Left ventricle myocardium inferior (tissue), 1 donor: Measurements from ENCODE around the gene DACH1. TPM values are rescaled to one million over a fixed set of nuclear protein-coding genes. Genes with fewer than 3 reads are reported as not detected.

Source experiments
- DNase-seq: peaks from one replicate; pipeline ENCODE4 v3.0.0-alpha.2; 2020
- H3K27ac ChIP-seq: fragments of 200-600 bp; replicated peaks from 2 replicates; pipeline ENCODE4 v1.8.0; 2021
- H3K27me3 ChIP-seq: fragments of 200-600 bp; 2 replicates; pipeline ENCODE4 v1.8.0; 2021; ENCODE audit warnings: low read depth
- H3K36me3 ChIP-seq: fragments of 200-600 bp; 2 replicates; pipeline ENCODE4 v1.8.0; 2021
- H3K4me1 ChIP-seq: fragments of 200-600 bp; 2 replicates; pipeline ENCODE4 v1.8.0; 2021
- H3K4me3 ChIP-seq: fragments of 200-600 bp; 2 replicates; pipeline ENCODE4 v1.8.0; 2021; ENCODE audit warnings: mild to moderate bottlenecking, moderate library complexity
- H3K9me3 ChIP-seq: fragments of 200-600 bp; replicated peaks from 2 replicates; pipeline ENCODE4 v1.8.0; 2021
- CTCF ChIP-seq: fragments of 200-600 bp; IDR thresholded peaks from 2 replicates; pipeline ENCODE4 v1.8.0; 2021; ENCODE audit warnings: antibody characterized with exemption, mild to moderate bottlenecking, borderline replicate concordance
- intact Hi-C: fragments of 100-400 bp; cut with micrococcal nuclease; formaldehyde crosslinking; loops from one replicate; pipeline ENCODE4 v1.11.0; 2022
- total RNA-seq: library from RNA; stranded (reverse); fragmentation: NEBNext Ultra II Directional; extraction: Animal tissue kit (Norgen Biotek cat#: 25700); gene quantifications from one replicate; pipeline ENCODE4 v1.2.1, GENCODE V29; 2021
- donor health status: DM: no; HTN: yes; CAD: no; lungs with severe emphysema.

The DACH1 gene
- total RNA-seq, 1 donor from 2014 or later = 3.4 TPM

DNA sequence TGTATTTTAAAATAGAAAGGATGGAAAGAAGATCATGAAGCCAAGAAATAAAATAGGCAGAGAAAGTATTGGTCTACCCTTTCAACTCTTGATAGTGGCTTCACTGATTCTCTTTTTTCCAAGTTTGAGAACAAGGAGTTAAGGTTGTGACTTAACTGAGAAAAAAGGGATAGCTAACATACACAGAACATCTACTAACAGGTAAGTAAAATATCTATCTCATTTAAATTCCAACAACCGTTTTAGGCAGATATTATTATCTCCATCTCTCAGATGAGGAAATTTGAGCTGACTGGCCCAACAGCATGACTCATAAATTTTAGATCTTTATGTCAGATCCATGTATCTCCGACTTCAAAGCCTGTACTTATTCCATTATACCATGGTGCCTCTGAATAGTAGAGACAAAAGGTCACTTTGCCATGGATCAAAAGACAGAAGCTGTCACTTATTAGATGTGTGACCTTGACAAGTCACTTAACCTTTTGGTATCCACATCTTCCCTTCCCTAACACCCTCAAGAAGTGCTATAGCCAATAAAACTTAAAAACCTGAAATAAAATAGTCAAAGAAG lies 152.1 kb downstream of the DACH1 start:
- Histone ChIP-seq H3K4me3 (no peak overlapping the region), H3K4me1 (peaks cover 18% of the 10 kb centered on the region), H3K36me3 (no peaks in the 10 kb centered on the region), H3K27ac (no peak overlapping the region), H3K27me3 (no peaks in the 10 kb centered on the region), H3K9me3 (no peaks in the 10 kb centered on the region)
- no peak for DNase-seq
- no peak for TF ChIP-seq CTCF
- intact Hi-C loops = no loop called here

DNA sequence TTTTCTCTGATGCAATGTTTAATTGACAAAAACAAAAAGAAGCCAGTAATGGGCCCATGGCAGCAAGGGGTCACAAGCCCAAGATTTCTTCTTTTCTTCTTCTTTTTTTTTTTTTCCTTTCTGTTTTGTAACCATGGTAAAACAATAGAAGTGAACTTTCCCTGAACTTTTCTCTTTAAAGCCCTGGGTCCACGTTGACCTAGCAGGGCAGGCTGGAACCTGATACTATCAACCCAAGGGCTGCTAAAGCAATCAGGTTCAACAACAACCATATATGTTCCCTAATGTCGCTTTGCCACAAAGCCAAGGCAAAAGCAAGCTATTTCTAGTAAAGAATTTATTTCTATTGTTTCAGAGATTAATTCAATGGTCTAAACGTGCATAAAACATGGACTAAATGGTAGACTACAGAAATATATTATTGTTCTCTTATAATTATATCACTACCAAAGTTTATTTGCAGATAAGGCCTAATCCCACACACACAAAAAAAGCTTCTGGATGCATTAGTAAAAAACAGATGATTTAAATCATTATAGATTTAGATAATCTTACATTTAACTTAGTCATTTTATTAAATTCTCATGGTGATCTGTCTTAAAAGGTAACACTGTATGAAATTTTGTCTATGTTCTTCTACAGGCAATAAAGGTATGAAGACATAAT lies 153.9 kb downstream of the DACH1 start:
- peaks cover 3% of the 10 kb centered on the region for H3K9me3 ChIP-seq
- no peaks in the 10 kb centered on the region for H3K36me3 ChIP-seq
- no peaks in the 10 kb centered on the region for H3K27me3 ChIP-seq
- H3K4me3 ChIP-seq = no peak overlapping the region
- H3K27ac ChIP-seq = peak overlapping the region; percentile 56
- no peak for TF ChIP-seq CTCF
- DNase-seq = no peak
- intact Hi-C loops = no loop called here
- peaks cover 18% of the 10 kb centered on the region for H3K4me1 ChIP-seq

GRCh38 chr13:71704656-71705055 lies 162.3 kb downstream of the DACH1 start:
- Histone ChIP-seq H3K9me3 (peaks cover 10% of the 10 kb centered on the region), H3K36me3 (no peaks in the 10 kb centered on the region), H3K4me3 (no peak overlapping the region), H3K27ac (no peak overlapping the region), H3K4me1 (no peaks in the 10 kb centered on the region), H3K27me3 (no peaks in the 10 kb centered on the region)
- no peak for DNase-seq
- no peak for TF ChIP-seq CTCF
- intact Hi-C loops = no loop called here

DNA sequence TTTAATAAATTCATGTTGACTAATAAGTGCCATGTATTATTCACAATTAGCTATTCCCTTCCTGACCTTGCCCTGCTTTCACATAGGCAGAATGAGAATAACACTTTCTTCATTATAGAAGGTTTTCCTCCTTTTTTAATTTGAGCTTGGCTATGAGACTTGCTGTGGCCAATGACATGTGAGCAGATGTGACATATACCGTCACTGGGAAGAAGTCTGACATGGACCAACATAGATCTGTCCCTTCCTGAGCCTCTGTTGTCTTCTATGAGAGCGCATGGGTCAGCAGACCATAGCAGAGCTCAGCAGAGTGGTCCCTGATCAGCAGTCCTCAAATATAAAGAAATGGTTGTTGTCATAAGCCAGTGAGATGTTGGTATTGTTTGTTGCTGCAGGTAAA lies 163.9 kb downstream of the DACH1 start:
- Histone ChIP-seq H3K27ac (no peak overlapping the region), H3K36me3 (no peaks in the 10 kb centered on the region), H3K27me3 (no peaks in the 10 kb centered on the region), H3K4me3 (no peak overlapping the region), H3K4me1 (no peaks in the 10 kb centered on the region), H3K9me3 (peaks cover 7% of the 10 kb centered on the region)
- no peak for DNase-seq
- TF ChIP-seq CTCF = no peak
- intact Hi-C loops = no loop called here

DNA sequence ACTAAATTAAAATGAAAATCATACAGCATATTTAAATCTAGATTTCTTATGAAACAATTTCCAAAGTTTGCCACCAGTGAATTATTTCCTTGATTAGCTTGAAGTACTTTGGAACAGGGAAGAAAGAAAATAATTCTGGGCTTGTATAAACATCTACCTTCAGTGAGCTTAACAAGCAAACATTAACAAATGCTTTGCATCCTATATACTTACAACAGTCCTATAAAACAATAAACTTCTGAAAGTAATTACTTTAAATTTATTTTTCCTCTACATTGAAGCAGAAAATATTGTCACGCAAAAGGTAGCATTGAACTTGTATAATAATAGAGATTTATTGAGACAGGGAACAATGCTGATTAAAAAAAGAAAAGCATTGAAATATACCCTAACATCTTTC lies 164.8 kb downstream of the DACH1 start:
- Histone ChIP-seq H3K9me3 (no peaks in the 10 kb centered on the region), H3K4me1 (no peaks in the 10 kb centered on the region), H3K36me3 (no peaks in the 10 kb centered on the region), H3K4me3 (no peak overlapping the region), H3K27ac (no peak overlapping the region), H3K27me3 (no peaks in the 10 kb centered on the region)
- intact Hi-C loops = no loop called here
- no peak for DNase-seq
- no peak for TF ChIP-seq CTCF
